ENCODE data around the gene ADRB1.

GRCh38 chr10:114057855-114058254, 14.2 kb downstream of the ADRB1 start:
- TF ChIP-seq YY1 (IDR thresholded peaks at IDR 0.05; ENCODE audit: insufficient read depth, insufficient read length) (no peak), ZNF274 (IDR thresholded peaks at IDR 0.05; ENCODE audit: low read depth, low read length) (no peak), SUZ12 (IDR thresholded peaks at IDR 0.05; ENCODE audit: extremely low read depth, insufficient read depth, insufficient read length) (no peak)

All from NT2/D1 (cell line).